ENCODE results near the gene NUP210L.

- TF ChIP-seq CTCF (IDR thresholded peaks at IDR 0.05) (no peak), POLR2A (IDR thresholded peaks at IDR 0.05) (no peak)
Measured at GRCh38 chr1:154186177-154186576, 31.3 kb upstream of the NUP210L start.

Measured in lower leg skin (tissue), 3 donors.